Panc1 (cell line): ENCODE measurements around the gene KIF26B. TPM values are rescaled to one million over a fixed set of nuclear protein-coding genes. Genes with fewer than 3 reads are reported as not detected.

Experiments used
- ATAC-seq: fragments of 200-7000 bp; cut with Tn5 transposase; 2 replicates; pipeline ENCODE4 v1.9.1; 2020; ENCODE audit warnings: mild to moderate bottlenecking, moderate library complexity
- BruUV-seq: library from RNA; stranded (reverse); fragments of 400-500 nt; replicated peaks from 2 replicates; lab custom pipeline; 2021; lab: Mats Ljungman, UMichigan
- CTCF ChIA-PET: fragments of 300-600 bp; sonication (Branson Sonifier 250); formaldehyde crosslinking; loops from one replicate; lab custom pipeline; 2022; ENCODE audit warnings: antibody characterized with exemption; lab: Charles Lee
- POLR2A ChIA-PET: fragments of 300-600 bp; sonication (Branson Sonifier 250); formaldehyde crosslinking; loops from one replicate; lab custom pipeline; 2022; ENCODE audit warnings: antibody characterized with exemption; lab: Charles Lee
- DNase-seq: peaks from one replicate; pipeline ENCODE4 v3.0.0-alpha.2; 2010; ENCODE audit warnings: low read depth, low spot score
- H3K27ac ChIP-seq: 2 replicates; pipeline ENCODE4 v1.5.1; 2011; ENCODE audit warnings: mild to moderate bottlenecking, low read length, inconsistent platforms
- H3K27me3 ChIP-seq: fragments of 200-500 bp; sonication (Bioruptor generic); 2 replicates; pipeline ENCODE4 v1.6.0; 2014; ENCODE audit warnings: low read length, inconsistent platforms; ENCODE audit not compliant: control insufficient read depth, insufficient read depth
- H3K36me3 ChIP-seq: fragments of 200-500 bp; sonication (Bioruptor generic); 2 replicates; pipeline ENCODE4 v1.5.1; 2014; ENCODE audit warnings: inconsistent platforms, mild to moderate bottlenecking, low read length, moderate library complexity; ENCODE audit not compliant: control insufficient read depth, insufficient read depth
- H3K4me1 ChIP-seq: 2 replicates; pipeline ENCODE4 v1.5.1; 2011; ENCODE audit warnings: inconsistent platforms, mild to moderate bottlenecking, low read length, moderate library complexity; ENCODE audit not compliant: control insufficient read depth, insufficient read depth
- H3K4me3 ChIP-seq, 2 experiments: 2 replicates each; pipeline ENCODE4 v1.5.1; 2011 to 2012; ENCODE audit warnings: low read depth in 2 of 2, low read length in 2 of 2, mild to moderate bottlenecking in 2 of 2, inconsistent platforms in 1 of 2, moderate library complexity in 1 of 2
- H3K9me3 ChIP-seq: fragments of 200-500 bp; sonication (Bioruptor generic); 2 replicates; pipeline ENCODE4 v1.5.1; 2014; ENCODE audit warnings: low read depth, mild to moderate bottlenecking, inconsistent platforms, low read length, moderate library complexity; ENCODE audit not compliant: control insufficient read depth, insufficient read depth
- POLR2AphosphoS5 ChIP-seq: IDR thresholded peaks from 2 replicates; pipeline ENCODE4 v1.6.1; 2012; ENCODE audit warnings: mild to moderate bottlenecking, low read depth, low read length, moderate library complexity
- REST ChIP-seq, 2 experiments: IDR thresholded peaks; 2 replicates each; pipeline ENCODE4 v1.6.1; 2011 to 2012; ENCODE audit warnings: low read depth in 2 of 2, control low read depth in 1 of 2, low read length in 1 of 2, mild to moderate bottlenecking in 1 of 2, moderate library complexity in 1 of 2; ENCODE audit not compliant: insufficient read depth in 1 of 2
- SIN3A ChIP-seq: IDR thresholded peaks from 2 replicates; pipeline ENCODE4 v1.6.1; 2012; ENCODE audit warnings: low read depth, mild to moderate bottlenecking, low read length, moderate library complexity, borderline replicate concordance; ENCODE audit not compliant: insufficient read depth
- TCF7L2 ChIP-seq: IDR thresholded peaks from 2 replicates; pipeline ENCODE4 v1.6.1; 2011; ENCODE audit warnings: mild to moderate bottlenecking, low read depth, low read length, inconsistent platforms
- in situ Hi-C: cut with HindIII; loops from 2 replicates; pipeline ENCODE4 v1.10.0; 2016; ENCODE audit warnings: low sequenced_read_pairs, low pct_unique_long_range_greater_than_20kb
- intact Hi-C: fragments of 100-400 bp; cut with micrococcal nuclease; formaldehyde crosslinking; loops from one replicate; pipeline ENCODE4 v1.10.0; 2022; ENCODE audit not compliant: unreplicated experiment
- total RNA-seq: library from RNA; stranded (reverse); gene quantifications from one replicate; pipeline ENCODE4 v1.2.1, GENCODE V29; 2021; ENCODE audit not compliant: unreplicated experiment
- TF ChIP-seq, protein P1 (sequence below): fragments of 450-650 bp; IDR thresholded peaks from 2 replicates; pipeline ENCODE4 v1.5.1; 2017; ENCODE audit warnings: mild to moderate bottlenecking

Gene KIF26B
- total RNA-seq, 1 experiment from 2014 or later: 0.33 TPM

DNA sequence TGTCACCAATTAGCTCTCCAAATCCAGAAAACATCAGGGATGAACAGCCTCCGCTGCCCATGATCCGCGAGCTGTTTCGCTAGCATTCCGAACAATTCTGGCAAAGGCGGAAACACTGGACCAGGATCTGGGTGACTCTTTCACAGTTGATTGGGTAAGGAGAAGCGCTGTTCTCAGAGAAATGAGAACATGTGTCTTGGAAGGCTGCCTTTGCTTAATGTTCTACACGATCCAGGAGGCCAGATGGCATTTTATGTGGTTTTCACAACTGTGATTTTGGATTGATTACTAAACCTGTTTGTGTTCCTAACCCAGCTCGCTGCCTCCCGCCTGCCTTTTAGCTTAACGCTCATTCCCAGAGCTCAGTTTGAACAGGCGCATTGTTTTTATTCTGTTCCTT is 144.0 kb downstream of the KIF26B start:
- no TSS peak for BruUV-seq
- Histone ChIP-seq H3K4me3 (no peak overlapping the region), H3K27ac (no peak overlapping the region), H3K27me3 (peaks cover 7% of the 10 kb centered on the region; the same call in 1 of the 2 replicates), H3K9me3 (no peaks in the 10 kb centered on the region), H3K36me3 (no peaks in the 10 kb centered on the region), H3K4me1 (no peaks in the 10 kb centered on the region)
- in situ Hi-C loops (no loop called here), intact Hi-C loops (no loop called here)
- POLR2A ChIA-PET: interaction anchor here (0.5 kb wide), 1 partner anchor 518 kb away, joined by 5 read pairs; no protein-coding TSS in a partner anchor
- CTCF ChIA-PET: no interaction called here
- ATAC-seq (no peak), DNase-seq (no peak)
- TF ChIP-seq SIN3A (no peak), POLR2AphosphoS5 (no peak)

DNA sequence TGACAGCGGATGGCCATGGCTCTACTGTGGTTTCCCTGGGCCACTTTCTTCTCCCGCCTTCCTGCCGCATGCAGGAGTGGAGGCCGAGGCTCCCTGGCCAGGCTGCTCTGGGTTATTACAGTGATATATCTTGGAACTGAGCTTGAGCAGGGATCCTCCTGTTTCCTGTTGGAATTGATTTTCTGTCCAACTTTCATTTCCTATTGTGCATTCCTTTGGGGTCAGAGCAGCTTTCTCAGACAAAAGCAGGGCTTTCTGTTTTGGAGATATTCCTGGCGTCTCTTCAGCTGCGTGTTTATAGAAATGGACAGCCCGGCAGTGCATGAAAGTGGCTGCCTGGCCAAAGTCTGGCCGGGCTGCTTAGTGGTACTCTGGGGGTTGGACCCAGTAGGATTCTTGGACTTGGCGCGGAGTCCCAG is 146.4 kb downstream of the KIF26B start:
- Histone ChIP-seq H3K4me3 (no peak overlapping the region), H3K27me3 (peaks cover 5% of the 10 kb centered on the region; the same call in 1 of the 2 replicates), H3K36me3 (no peaks in the 10 kb centered on the region), H3K27ac (no peak overlapping the region), H3K9me3 (no peaks in the 10 kb centered on the region), H3K4me1 (no peaks in the 10 kb centered on the region)
- in situ Hi-C loops: no loop called here
- ChIA-PET POLR2A (no interaction called here), CTCF (no interaction called here)
- no peak for TF ChIP-seq SIN3A
- TF ChIP-seq TCF7L2: no peak
- TF ChIP-seq, protein P1, sequence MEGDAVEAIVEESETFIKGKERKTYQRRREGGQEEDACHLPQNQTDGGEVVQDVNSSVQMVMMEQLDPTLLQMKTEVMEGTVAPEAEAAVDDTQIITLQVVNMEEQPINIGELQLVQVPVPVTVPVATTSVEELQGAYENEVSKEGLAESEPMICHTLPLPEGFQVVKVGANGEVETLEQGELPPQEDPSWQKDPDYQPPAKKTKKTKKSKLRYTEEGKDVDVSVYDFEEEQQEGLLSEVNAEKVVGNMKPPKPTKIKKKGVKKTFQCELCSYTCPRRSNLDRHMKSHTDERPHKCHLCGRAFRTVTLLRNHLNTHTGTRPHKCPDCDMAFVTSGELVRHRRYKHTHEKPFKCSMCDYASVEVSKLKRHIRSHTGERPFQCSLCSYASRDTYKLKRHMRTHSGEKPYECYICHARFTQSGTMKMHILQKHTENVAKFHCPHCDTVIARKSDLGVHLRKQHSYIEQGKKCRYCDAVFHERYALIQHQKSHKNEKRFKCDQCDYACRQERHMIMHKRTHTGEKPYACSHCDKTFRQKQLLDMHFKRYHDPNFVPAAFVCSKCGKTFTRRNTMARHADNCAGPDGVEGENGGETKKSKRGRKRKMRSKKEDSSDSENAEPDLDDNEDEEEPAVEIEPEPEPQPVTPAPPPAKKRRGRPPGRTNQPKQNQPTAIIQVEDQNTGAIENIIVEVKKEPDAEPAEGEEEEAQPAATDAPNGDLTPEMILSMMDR: no peak
- no peak for TF ChIP-seq REST (IDR thresholded peaks at IDR 0.05; ENCODE audit: insufficient read depth in 1 of 2, low read depth in 2 of 2, low read length in 1 of 2)
- TF ChIP-seq POLR2AphosphoS5: no peak
- BruUV-seq: no TSS peak
- no peak for DNase-seq
- ATAC-seq: no peak
- intact Hi-C loops: no loop called here

DNA sequence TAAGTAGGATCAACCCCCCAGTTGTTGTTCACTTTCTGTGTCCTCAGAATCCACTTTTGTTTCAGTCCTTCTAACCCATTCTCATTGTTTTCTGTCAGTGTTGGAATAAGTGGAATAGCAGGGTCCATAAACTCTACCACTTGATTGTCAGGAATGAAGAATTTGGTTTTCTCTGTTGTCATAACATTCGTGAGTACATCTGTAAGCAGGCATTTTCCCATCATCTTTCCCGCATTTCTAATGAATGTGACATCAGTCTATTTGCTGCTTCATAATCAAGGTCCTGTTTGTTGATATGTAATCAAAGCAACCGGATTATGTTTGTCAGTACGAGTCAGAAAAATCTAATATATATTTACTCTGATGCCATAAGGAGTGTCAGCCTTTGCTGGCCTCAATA is 147.1 kb downstream of the KIF26B start:
- ATAC-seq (no peak), DNase-seq (no peak)
- intact Hi-C loops (no loop called here), in situ Hi-C loops (no loop called here)
- POLR2A ChIA-PET: no interaction called here
- CTCF ChIA-PET: no interaction called here
- H3K4me1 ChIP-seq: no peaks in the 10 kb centered on the region
- H3K27me3 ChIP-seq: peaks cover 9% of the 10 kb centered on the region
- no peak overlapping the region for H3K27ac ChIP-seq
- no peak overlapping the region for H3K4me3 ChIP-seq
- H3K9me3 ChIP-seq: no peaks in the 10 kb centered on the region
- no TSS peak for BruUV-seq
- TF ChIP-seq POLR2AphosphoS5 (no peak), SIN3A (no peak), TCF7L2 (no peak), REST (IDR thresholded peaks at IDR 0.05; ENCODE audit: insufficient read depth in 1 of 2, low read depth in 2 of 2, low read length in 1 of 2) (no peak)
- TF ChIP-seq, protein P1: no peak
- H3K36me3 ChIP-seq: no peaks in the 10 kb centered on the region
